Peyer's patch (tissue), 4 donors: Measurements from ENCODE around the gene TMBIM6.

Source experiments
- CTCF ChIP-seq, 6 experiments: fragments of 450-650 bp in 4 of 6; fragments of 200-600 bp in 2 of 6; sonication (generic) in 1 of 6; IDR thresholded peaks; one replicate each; pipeline ENCODE4 v1.5.1; 2017 to 2019; ENCODE audit warnings: antibody characterized with exemption in 6 of 6, mild to moderate bottlenecking in 3 of 6, moderate library complexity in 1 of 6
- POLR2A ChIP-seq, 2 donors: fragments of 450-650 bp; IDR thresholded peaks; one replicate each; pipeline ENCODE4 v1.5.1; 2017; ENCODE audit warnings: antibody characterized with exemption in 2 of 2, mild to moderate bottlenecking in 2 of 2, moderate library complexity in 2 of 2

GRCh38 chr12:49796606-49797448 lies 55.5 kb downstream of the TMBIM6 start:
- TF ChIP-seq POLR2A (IDR thresholded peaks at IDR 0.05) (no peak), CTCF (IDR thresholded peaks at IDR 0.05) (no peak)
